GM23338 (cell line): ENCODE measurements around the gene ERBB4. TPM values are rescaled to one million over a fixed set of nuclear protein-coding genes. Genes with fewer than 3 reads are reported as not detected.
A peak's percentile ranks its signal among the peaks of the same experiment; 100 is the strongest.

Source experiments
- ATAC-seq: fragments of 200-7000 bp; cut with Tn5 transposase; 3 replicates; pipeline ENCODE4 v1.9.1; 2020
- DNase-seq: peaks from one replicate; pipeline ENCODE4 v3.0.0-alpha.2; 2015; ENCODE audit warnings: low spot score
- H2AFZ ChIP-seq: fragments of 200-600 bp; sonication (generic); 2 replicates; pipeline ENCODE4 v1.8.0; 2016; ENCODE audit warnings: antibody characterized with exemption, mild to moderate bottlenecking, moderate library complexity
- H3F3A ChIP-seq: fragments of 200-600 bp; sonication (generic); replicated peaks from 2 replicates; pipeline ENCODE4 v1.8.0; 2017; ENCODE audit warnings: antibody characterized with exemption, mixed run types, low read depth
- H3K27ac ChIP-seq: fragments of 200-600 bp; sonication (generic); 2 replicates; pipeline ENCODE4 v1.6.1; 2016; ENCODE audit warnings: low read depth
- H3K27me3 ChIP-seq: fragments of 200-600 bp; sonication (generic); 2 replicates; pipeline ENCODE4 v1.8.0; 2016; ENCODE audit warnings: mild to moderate bottlenecking, mixed run types, moderate library complexity; ENCODE audit not compliant: insufficient read depth
- H3K36me3 ChIP-seq: fragments of 200-600 bp; sonication (generic); 2 replicates; pipeline ENCODE4 v1.8.0; 2016; ENCODE audit warnings: mild to moderate bottlenecking; ENCODE audit not compliant: insufficient read depth
- H3K4me1 ChIP-seq: fragments of 200-600 bp; sonication (generic); 2 replicates; pipeline ENCODE4 v1.8.0; 2016; ENCODE audit warnings: mild to moderate bottlenecking, moderate library complexity; ENCODE audit not compliant: insufficient read depth
- H3K4me2 ChIP-seq: fragments of 200-600 bp; sonication (generic); 2 replicates; pipeline ENCODE4 v1.7.1; 2017; ENCODE audit warnings: mixed run types
- H3K4me3 ChIP-seq: fragments of 200-600 bp; sonication (generic); 2 replicates; pipeline ENCODE4 v1.6.1; 2016; ENCODE audit warnings: mixed run types
- H3K79me2 ChIP-seq: fragments of 200-600 bp; sonication (generic); replicated peaks from 2 replicates; pipeline ENCODE4 v1.8.0; 2017; ENCODE audit warnings: mild to moderate bottlenecking; ENCODE audit not compliant: insufficient read depth
- H3K9me2 ChIP-seq: fragments of 200-600 bp; sonication (generic); 2 replicates; pipeline ENCODE4 v1.8.0; 2017; ENCODE audit not compliant: insufficient read depth
- H4K20me1 ChIP-seq: fragments of 200-600 bp; sonication (generic); replicated peaks from 2 replicates; pipeline ENCODE4 v1.8.0; 2017; ENCODE audit warnings: mild to moderate bottlenecking; ENCODE audit not compliant: insufficient read depth
- H3K27ac Mint-ChIP-seq: 2 replicates; pipeline ENCODE4 v1.8.0; 2020; ENCODE audit warnings: inconsistent platforms, mild to moderate bottlenecking, moderate library complexity, mixed read lengths
- H3K27me3 Mint-ChIP-seq: 3 replicates; pipeline ENCODE4 v1.8.0; 2022; ENCODE audit warnings: low read depth, mild to moderate bottlenecking, moderate library complexity, mixed read lengths, inconsistent platforms; ENCODE audit not compliant: insufficient read depth, poor library complexity
- H3K36me3 Mint-ChIP-seq: 3 replicates; pipeline ENCODE4 v1.8.0; 2021; ENCODE audit warnings: low read depth, mild to moderate bottlenecking, inconsistent platforms, moderate library complexity, mixed read lengths
- H3K4me1 Mint-ChIP-seq: 3 replicates; pipeline ENCODE4 v1.8.0; 2020; ENCODE audit warnings: mild to moderate bottlenecking, inconsistent platforms, mixed read lengths
- H3K4me3 Mint-ChIP-seq: 3 replicates; pipeline ENCODE4 v1.8.0; 2021; ENCODE audit warnings: moderate library complexity, mild to moderate bottlenecking, inconsistent platforms, mixed read lengths
- H3K9me3 Mint-ChIP-seq: 3 replicates; pipeline ENCODE4 v1.8.0; 2020; ENCODE audit warnings: moderate library complexity, mild to moderate bottlenecking, inconsistent platforms, mixed read lengths
- CREB1 ChIP-seq: fragments of 250-450 bp; sonication (Bioruptor Pico); IDR thresholded peaks from 2 replicates; pipeline ENCODE4 v1.5.0; 2020; ENCODE audit warnings: low read depth, mild to moderate bottlenecking, moderate library complexity
- EZH2 ChIP-seq: fragments of 200-600 bp; sonication (generic); IDR thresholded peaks from one replicate; pipeline ENCODE4 v1.8.0; 2017; ENCODE audit warnings: antibody characterized with exemption, mild to moderate bottlenecking, low read depth; ENCODE audit not compliant: unreplicated experiment
- JUNB ChIP-seq: IDR thresholded peaks from one replicate; pipeline ENCODE4 v1.6.1; 2016; ENCODE audit warnings: antibody characterized with exemption; ENCODE audit not compliant: unreplicated experiment
- POLR2AphosphoS5 ChIP-seq: IDR thresholded peaks from 2 replicates; pipeline ENCODE4 v1.6.1; 2016; ENCODE audit warnings: antibody characterized with exemption, low read depth
- ZNF331 ChIP-seq: fragments of 250-450 bp; sonication (Bioruptor Pico); IDR thresholded peaks from 2 replicates; pipeline ENCODE4 v1.5.0; 2020; ENCODE audit warnings: low read depth, mild to moderate bottlenecking, moderate library complexity
- polyA plus RNA-seq: library from polyadenylated mRNA; unstranded; fragments of >200 nt; fragmentation: Nextera tagmentation; extraction: Ambion mirVana; gene quantifications from 2 replicates; pipeline ENCODE4 v1.2.1, GENCODE V29; 2016
- total RNA-seq: library from RNA; depleted of rRNA; stranded (reverse); fragments of >200 nt; shearing (Covaris generic); gene quantifications from 2 replicates; pipeline ENCODE4 v1.2.3, GENCODE V29; 2014
- TF ChIP-seq, protein P1 (sequence below): IDR thresholded peaks from 2 replicates; pipeline ENCODE4 v1.6.1; 2016; ENCODE audit warnings: antibody characterized with exemption
- TF ChIP-seq, protein P2 (sequence below): fragments of 250-450 bp; sonication (Bioruptor Pico); IDR thresholded peaks from 2 replicates; pipeline ENCODE4 v1.5.0; 2020; ENCODE audit warnings: mild to moderate bottlenecking, moderate library complexity

The ERBB4 gene
- total and polyA plus RNA-seq, 2 experiments from 2014 or later = 0.73 to 1.1 TPM

DNA sequence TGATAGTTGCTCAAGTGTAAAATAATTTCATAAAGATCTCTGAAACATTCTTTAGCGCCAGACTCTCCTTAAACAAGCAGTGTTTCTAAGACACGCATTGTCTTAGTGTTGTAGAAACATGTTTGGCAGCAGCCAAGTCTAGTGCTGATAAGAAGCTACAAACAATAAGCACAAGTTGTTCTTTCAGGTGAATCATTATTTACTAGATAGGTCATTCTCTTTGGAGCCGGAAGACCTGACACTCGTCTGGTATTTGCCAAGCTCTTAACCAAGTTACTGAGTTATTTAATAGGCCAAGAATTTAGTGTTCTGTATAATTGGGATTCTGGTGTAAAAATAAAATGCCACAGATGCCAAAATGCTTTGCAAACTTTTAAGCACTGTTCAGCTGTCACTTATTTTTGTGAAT lies 1130.1 kb downstream of the ERBB4 start:
- Histone ChIP-seq H3K27ac (no peak overlapping the region), H3K36me3 (no peaks in the 10 kb centered on the region), H2AFZ (no peak overlapping the region), H3F3A (no peaks in the 10 kb centered on the region), H3K79me2 (no peaks in the 10 kb centered on the region), H3K4me1 (no peaks in the 10 kb centered on the region), H3K4me3 (no peak overlapping the region), H3K27me3 (no peaks in the 10 kb centered on the region), H4K20me1 (no peaks in the 10 kb centered on the region), H3K9me2 (no peaks in the 10 kb centered on the region), H3K4me2 (no peak overlapping the region)
- Mint-ChIP-seq H3K4me1 (0 out of 3 replicates have a peak, but pooled peaks cover 2% of the 10 kb centered on the region), H3K4me3 (no peak overlapping the region), H3K27me3 (peaks cover 5% of the 10 kb centered on the region), H3K36me3 (no peaks in the 10 kb centered on the region), H3K27ac (0 out of 2 replicates have a peak overlapping the region, but pooled peaks have one; percentile 54), H3K9me3 (no peaks in the 10 kb centered on the region)
- ATAC-seq (no peak), DNase-seq (no peak)
- TF ChIP-seq EZH2 (no peak), JUNB (no peak), CREB1 (no peak), ZNF331 (no peak), POLR2AphosphoS5 (no peak)
- TF ChIP-seq, protein P1, sequence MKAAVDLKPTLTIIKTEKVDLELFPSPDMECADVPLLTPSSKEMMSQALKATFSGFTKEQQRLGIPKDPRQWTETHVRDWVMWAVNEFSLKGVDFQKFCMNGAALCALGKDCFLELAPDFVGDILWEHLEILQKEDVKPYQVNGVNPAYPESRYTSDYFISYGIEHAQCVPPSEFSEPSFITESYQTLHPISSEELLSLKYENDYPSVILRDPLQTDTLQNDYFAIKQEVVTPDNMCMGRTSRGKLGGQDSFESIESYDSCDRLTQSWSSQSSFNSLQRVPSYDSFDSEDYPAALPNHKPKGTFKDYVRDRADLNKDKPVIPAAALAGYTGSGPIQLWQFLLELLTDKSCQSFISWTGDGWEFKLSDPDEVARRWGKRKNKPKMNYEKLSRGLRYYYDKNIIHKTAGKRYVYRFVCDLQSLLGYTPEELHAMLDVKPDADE = no peak
- TF ChIP-seq, protein P2, sequence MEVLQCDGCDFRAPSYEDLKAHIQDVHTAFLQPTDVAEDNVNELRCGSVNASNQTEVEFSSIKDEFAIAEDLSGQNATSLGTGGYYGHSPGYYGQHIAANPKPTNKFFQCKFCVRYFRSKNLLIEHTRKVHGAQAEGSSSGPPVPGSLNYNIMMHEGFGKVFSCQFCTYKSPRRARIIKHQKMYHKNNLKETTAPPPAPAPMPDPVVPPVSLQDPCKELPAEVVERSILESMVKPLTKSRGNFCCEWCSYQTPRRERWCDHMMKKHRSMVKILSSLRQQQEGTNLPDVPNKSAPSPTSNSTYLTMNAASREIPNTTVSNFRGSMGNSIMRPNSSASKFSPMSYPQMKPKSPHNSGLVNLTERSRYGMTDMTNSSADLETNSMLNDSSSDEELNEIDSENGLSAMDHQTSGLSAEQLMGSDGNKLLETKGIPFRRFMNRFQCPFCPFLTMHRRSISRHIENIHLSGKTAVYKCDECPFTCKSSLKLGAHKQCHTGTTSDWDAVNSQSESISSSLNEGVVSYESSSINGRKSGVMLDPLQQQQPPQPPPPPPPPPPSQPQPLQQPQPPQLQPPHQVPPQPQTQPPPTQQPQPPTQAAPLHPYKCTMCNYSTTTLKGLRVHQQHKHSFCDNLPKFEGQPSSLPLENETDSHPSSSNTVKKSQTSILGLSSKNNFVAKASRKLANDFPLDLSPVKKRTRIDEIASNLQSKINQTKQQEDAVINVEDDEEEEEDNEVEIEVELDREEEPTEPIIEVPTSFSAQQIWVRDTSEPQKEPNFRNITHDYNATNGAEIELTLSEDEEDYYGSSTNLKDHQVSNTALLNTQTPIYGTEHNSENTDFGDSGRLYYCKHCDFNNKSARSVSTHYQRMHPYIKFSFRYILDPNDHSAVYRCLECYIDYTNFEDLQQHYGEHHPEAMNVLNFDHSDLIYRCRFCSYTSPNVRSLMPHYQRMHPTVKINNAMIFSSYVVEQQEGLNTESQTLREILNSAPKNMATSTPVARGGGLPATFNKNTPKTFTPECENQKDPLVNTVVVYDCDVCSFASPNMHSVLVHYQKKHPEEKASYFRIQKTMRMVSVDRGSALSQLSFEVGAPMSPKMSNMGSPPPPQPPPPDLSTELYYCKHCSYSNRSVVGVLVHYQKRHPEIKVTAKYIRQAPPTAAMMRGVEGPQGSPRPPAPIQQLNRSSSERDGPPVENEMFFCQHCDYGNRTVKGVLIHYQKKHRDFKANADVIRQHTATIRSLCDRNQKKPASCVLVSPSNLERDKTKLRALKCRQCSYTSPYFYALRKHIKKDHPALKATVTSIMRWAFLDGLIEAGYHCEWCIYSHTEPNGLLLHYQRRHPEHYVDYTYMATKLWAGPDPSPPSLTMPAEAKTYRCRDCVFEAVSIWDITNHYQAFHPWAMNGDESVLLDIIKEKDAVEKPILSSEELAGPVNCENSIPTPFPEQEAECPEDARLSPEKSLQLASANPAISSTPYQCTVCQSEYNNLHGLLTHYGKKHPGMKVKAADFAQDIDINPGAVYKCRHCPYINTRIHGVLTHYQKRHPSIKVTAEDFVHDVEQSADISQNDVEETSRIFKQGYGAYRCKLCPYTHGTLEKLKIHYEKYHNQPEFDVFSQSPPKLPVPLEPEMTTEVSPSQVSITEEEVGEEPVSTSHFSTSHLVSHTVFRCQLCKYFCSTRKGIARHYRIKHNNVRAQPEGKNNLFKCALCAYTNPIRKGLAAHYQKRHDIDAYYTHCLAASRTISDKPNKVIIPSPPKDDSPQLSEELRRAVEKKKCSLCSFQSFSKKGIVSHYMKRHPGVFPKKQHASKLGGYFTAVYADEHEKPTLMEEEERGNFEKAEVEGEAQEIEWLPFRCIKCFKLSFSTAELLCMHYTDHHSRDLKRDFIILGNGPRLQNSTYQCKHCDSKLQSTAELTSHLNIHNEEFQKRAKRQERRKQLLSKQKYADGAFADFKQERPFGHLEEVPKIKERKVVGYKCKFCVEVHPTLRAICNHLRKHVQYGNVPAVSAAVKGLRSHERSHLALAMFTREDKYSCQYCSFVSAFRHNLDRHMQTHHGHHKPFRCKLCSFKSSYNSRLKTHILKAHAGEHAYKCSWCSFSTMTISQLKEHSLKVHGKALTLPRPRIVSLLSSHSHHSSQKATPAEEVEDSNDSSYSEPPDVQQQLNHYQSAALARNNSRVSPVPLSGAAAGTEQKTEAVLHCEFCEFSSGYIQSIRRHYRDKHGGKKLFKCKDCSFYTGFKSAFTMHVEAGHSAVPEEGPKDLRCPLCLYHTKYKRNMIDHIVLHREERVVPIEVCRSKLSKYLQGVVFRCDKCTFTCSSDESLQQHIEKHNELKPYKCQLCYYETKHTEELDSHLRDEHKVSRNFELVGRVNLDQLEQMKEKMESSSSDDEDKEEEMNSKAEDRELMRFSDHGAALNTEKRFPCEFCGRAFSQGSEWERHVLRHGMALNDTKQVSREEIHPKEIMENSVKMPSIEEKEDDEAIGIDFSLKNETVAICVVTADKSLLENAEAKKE = no peak
